ENCODE measurements around the gene SPTLC2. TPM values are rescaled to one million over a fixed set of nuclear protein-coding genes. Genes with fewer than 3 reads are reported as not detected.

Gene SPTLC2
- total RNA-seq, 1 experiment from 2014 or later, result 22.1 TPM

DNA sequence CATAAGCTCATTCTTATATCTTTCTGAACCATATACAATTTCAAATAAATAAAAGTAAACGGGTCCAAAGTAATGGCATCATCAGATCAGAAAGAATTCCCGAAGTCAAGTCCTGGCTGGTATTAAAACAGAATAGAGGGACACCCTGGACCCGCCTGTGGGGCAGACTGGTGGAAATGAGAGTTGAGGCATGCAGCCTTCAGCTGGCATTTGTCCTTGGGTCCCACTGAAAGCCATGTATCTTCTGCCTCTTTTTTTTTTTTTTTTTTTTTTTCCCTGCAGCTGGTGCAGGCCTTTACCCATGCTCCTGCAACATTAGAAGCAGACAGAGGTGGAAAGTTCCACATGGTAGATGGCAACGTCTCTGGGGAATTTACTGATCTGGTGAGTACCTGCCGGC is 148.6 kb downstream of the SPTLC2 start:
- Histone ChIP-seq H3K27me3 (replicated peaks) (0 out of 2 replicates have a peak, but pooled peaks cover 3% of the 10 kb centered on the region), H3K27ac (no peak overlapping the region), H3K4me3 (no peak overlapping the region), H3K36me3 (peaks cover 64% of the 10 kb centered on the region), H3K9me3 (replicated peaks) (no peaks in the 10 kb centered on the region), H3K4me1 (replicated peaks) (no peaks in the 10 kb centered on the region)
- DNase-seq (ENCODE audit: low read depth in 1 of 2, low spot score in 2 of 2), result no peak

GRCh38 chr14:77459072-77459723 is 157.2 kb downstream of the SPTLC2 start:
- Histone ChIP-seq H3K27ac (no peak overlapping the region), H3K27me3 (replicated peaks) (no peaks in the 10 kb centered on the region), H3K36me3 (peaks cover 51% of the 10 kb centered on the region), H3K9me3 (replicated peaks) (no peaks in the 10 kb centered on the region), H3K4me3 (peak overlapping the region; percentile 72), H3K4me1 (replicated peaks) (peaks cover 12% of the 10 kb centered on the region)
- peak; percentile 36 to 56 for DNase-seq (ENCODE audit: low read depth in 1 of 2, low spot score in 2 of 2)

GRCh38 chr14:77458249-77458950 is 158.0 kb downstream of the SPTLC2 start:
- peaks cover 43% of the 10 kb centered on the region for H3K36me3 ChIP-seq
- peak overlapping the region; percentile 87 for H3K27ac ChIP-seq
- H3K4me3 ChIP-seq, result peak overlapping the region; percentile 72
- H3K9me3 ChIP-seq (replicated peaks), result no peaks in the 10 kb centered on the region
- peaks cover 12% of the 10 kb centered on the region for H3K4me1 ChIP-seq (replicated peaks)
- DNase-seq (ENCODE audit: low read depth in 1 of 2, low spot score in 2 of 2), result peak in 1 of 2 experiments; percentile 47
- no peaks in the 10 kb centered on the region for H3K27me3 ChIP-seq (replicated peaks)

- peak within 1 kb of the TSS; percentile 72 for H3K4me3 ChIP-seq
- peaks cover 37% of the 10 kb centered on the region for H3K36me3 ChIP-seq
- H3K4me1 ChIP-seq (replicated peaks), result peaks cover 12% of the 10 kb centered on the region
- DNase-seq (ENCODE audit: low read depth in 1 of 2, low spot score in 2 of 2), result peak; percentile 96 to 98
- no peaks in the 10 kb centered on the region for H3K9me3 ChIP-seq (replicated peaks)
- H3K27ac ChIP-seq, result peak within 1 kb of the TSS; percentile 87
- no peaks in the 10 kb centered on the region for H3K27me3 ChIP-seq (replicated peaks)
Measured at GRCh38 chr14:77457522-77458248, 158.8 kb downstream of the SPTLC2 start, which contains the start of the genes AHSA1 and VIPAS39. TSS of gene AHSA1 (plus strand) at chr14:77458093. CDS start at chr14:77458190, 97 bp downstream. TSS of gene VIPAS39 (minus strand) at chr14:77457601. CDS start at chr14:77454102, 3,499 bp downstream.

DNA sequence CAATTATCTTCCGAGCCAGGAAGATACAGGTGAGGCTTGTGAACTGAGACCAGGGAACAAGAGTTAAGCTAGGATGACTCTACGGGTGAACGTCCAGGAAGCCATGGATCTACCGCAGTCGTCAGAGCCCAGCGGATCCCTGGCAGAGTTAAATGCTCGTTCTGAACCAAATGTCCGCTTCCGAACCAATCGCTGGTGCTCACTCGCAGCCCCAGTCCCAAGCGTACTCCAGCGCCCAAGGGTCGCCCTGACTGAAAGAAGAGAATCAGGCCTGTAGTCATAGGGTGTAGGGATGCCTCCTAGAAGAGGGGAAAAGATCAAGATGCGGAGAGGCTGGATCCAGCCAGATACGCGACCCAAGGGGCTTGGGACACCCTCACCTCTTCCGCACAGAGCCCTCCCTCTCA is 159.3 kb downstream of the SPTLC2 start:
- no peak for DNase-seq (ENCODE audit: low read depth in 1 of 2, low spot score in 2 of 2)
- peaks cover 31% of the 10 kb centered on the region for H3K36me3 ChIP-seq
- no peaks in the 10 kb centered on the region for H3K27me3 ChIP-seq (replicated peaks)
- H3K9me3 ChIP-seq (replicated peaks), result no peaks in the 10 kb centered on the region
- H3K27ac ChIP-seq, result no peak overlapping the region
- H3K4me1 ChIP-seq (replicated peaks), result peaks cover 12% of the 10 kb centered on the region
- H3K4me3 ChIP-seq, result peak overlapping the region; percentile 72

Other genes starting within 250 kb of the SPTLC2 start
- gene TMED8, start 239.5 kb downstream of the SPTLC2 start, total RNA-seq (2014; rRNA removed; shearing (Covaris generic)), result 6.4 and 7.6 TPM in 2 replicates
- 0.19 and 0.82 TPM in 2 replicates for gene SAMD15, start 239.3 kb downstream of the SPTLC2 start, total RNA-seq (2014; rRNA removed; shearing (Covaris generic))
- gene NOXRED1, start 193.1 kb downstream of the SPTLC2 start, total RNA-seq (2014; rRNA removed; shearing (Covaris generic)), result not detected in 2 replicates
- gene VIPAS39, start 159.0 kb downstream of the SPTLC2 start, total RNA-seq (2014; rRNA removed; shearing (Covaris generic)), result 12.7 and 14.3 TPM in 2 replicates
- gene AHSA1, start 158.5 kb downstream of the SPTLC2 start, total RNA-seq (2014; rRNA removed; shearing (Covaris generic)), result 145 and 177 TPM in 2 replicates
- gene ISM2, start 117.8 kb downstream of the SPTLC2 start, total RNA-seq (2014; rRNA removed; shearing (Covaris generic)), result not detected in 2 replicates
- 13.7 and 14.4 TPM in 2 replicates for gene ALKBH1, start 91.4 kb upstream of the SPTLC2 start, total RNA-seq (2014; rRNA removed; shearing (Covaris generic))
- gene SLIRP, start 91.5 kb upstream of the SPTLC2 start, total RNA-seq (2014; rRNA removed; shearing (Covaris generic)), result 304 and 538 TPM in 2 replicates
- gene SNW1, start 144.5 kb upstream of the SPTLC2 start, total RNA-seq (2014; rRNA removed; shearing (Covaris generic)), result 77.0 and 84.4 TPM in 2 replicates
- gene ADCK1, start 183.5 kb upstream of the SPTLC2 start, total RNA-seq (2014; rRNA removed; shearing (Covaris generic)), result 1.5 and 1.8 TPM in 2 replicates

Measured in SJSA1 (cell line).